ENCODE data around the gene FNIP2.
A peak's percentile ranks its signal among the peaks of the same experiment; 100 is the strongest.

FNIP2 gene

DNA sequence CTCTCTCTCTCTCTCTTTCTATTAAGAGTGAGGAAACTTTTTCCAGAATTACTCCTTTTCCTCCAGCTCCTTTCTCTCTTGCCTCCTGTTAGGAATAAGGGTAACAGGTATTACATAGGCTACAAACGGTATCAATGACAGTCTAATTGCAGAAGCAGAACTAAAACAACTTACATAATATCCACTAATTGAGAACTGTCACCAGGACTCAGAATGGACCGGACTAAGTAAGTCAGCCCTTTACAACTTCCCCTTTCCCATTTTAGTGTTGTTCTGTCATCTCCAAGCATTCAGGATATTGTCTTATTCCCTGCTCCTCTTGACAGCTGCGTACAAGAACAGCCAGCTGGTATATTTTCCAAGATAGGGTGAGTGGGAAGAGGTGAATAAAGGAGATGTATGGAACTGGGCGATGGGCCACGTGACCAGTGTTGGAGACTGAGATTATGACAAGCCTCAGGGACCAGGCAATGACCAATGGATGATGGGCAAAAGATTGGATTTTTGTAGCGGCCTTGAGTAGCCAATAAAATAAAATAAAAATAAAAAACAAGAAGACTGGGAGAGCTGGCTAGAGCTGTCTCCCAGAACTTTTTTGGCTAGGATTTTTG is 2.3 kb upstream of the FNIP2 start:
- Histone ChIP-seq H3K9me3 (ENCODE audit: control insufficient read depth, low read depth, low read length) (no peaks in the 10 kb centered on the region), H3K27me3 (ENCODE audit: control insufficient read depth, insufficient read depth, low read length) (peaks cover 26% of the 10 kb centered on the region), H3K4me1 (ENCODE audit: control insufficient read depth, low read depth, low read length) (peaks cover 5% of the 10 kb centered on the region), H3K4me3 (ENCODE audit: low read length) (no peak overlapping the region), H3K27ac (ENCODE audit: low read length) (no peak overlapping the region), H3K36me3 (ENCODE audit: control insufficient read depth, low read depth, low read length) (no peaks in the 10 kb centered on the region), H3K9ac (ENCODE audit: low read length) (no peak overlapping the region)

DNA sequence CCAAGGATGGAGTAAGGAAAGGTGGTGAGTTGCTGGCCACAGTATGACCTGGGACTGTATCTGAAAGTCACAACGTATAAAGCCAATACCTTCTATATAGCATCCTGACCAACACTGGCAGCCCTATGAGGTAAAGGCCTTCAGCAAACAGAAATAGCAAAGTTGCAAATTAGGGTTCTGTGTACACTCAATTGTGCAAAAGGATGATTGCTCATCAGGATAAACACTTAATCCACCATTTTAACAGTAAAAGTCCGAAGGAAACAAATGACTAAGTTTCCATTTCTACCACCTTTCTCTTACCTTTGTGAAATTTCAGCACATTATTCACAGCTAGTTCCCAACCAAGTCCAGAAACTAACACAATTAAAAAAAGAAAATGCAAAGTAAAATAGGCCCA is 1.4 kb upstream of the FNIP2 start:
- H3K27ac ChIP-seq (ENCODE audit: low read length): no peak overlapping the region
- H3K4me3 ChIP-seq (ENCODE audit: low read length): no peak overlapping the region
- peaks cover 5% of the 10 kb centered on the region for H3K4me1 ChIP-seq (ENCODE audit: control insufficient read depth, low read depth, low read length)
- H3K9me3 ChIP-seq (ENCODE audit: control insufficient read depth, low read depth, low read length): no peaks in the 10 kb centered on the region
- H3K36me3 ChIP-seq (ENCODE audit: control insufficient read depth, low read depth, low read length): no peaks in the 10 kb centered on the region
- H3K27me3 ChIP-seq (ENCODE audit: control insufficient read depth, insufficient read depth, low read length): peaks cover 26% of the 10 kb centered on the region
- no peak overlapping the region for H3K9ac ChIP-seq (ENCODE audit: low read length)

DNA sequence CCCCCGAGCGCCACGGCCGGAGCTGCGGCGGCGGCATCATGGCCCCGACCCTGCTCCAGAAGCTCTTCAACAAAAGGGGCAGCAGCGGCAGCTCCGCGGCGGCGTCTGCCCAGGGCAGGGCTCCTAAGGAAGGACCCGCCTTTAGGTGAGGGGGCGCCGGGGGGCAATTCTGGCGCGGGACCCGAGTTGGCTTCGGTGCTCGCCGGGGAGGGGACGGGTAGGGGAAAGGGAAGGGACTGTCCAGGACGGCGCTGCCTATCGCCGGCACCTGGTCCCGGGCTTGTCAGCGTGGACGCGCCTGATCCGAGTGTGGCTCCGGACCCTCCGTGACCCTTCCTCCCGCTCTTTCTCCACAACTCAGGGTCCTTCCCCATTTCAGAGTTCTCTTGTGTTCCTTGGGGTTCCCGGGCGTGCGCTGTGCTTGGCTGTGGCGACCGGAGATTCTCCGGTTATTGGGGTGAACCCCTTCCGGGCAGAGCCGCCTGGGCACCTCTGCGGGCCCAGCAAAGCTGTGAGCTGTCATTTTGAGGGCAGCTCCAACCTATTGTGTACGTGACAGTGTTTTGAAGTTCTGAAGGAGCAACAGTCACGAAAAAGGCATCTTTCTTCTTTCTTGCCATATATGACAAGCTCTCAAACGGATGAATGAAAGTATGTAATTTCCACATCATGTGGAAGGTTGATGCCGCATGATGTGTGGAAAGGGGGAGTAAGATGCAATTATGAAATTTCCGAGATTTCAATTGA is 522 bp downstream of the FNIP2 start:
- H3K27ac ChIP-seq (ENCODE audit: low read length): no peak overlapping the region
- peaks cover 26% of the 10 kb centered on the region for H3K27me3 ChIP-seq (ENCODE audit: control insufficient read depth, insufficient read depth, low read length)
- no peaks in the 10 kb centered on the region for H3K9me3 ChIP-seq (ENCODE audit: control insufficient read depth, low read depth, low read length)
- H3K4me1 ChIP-seq (ENCODE audit: control insufficient read depth, low read depth, low read length): peaks cover 5% of the 10 kb centered on the region
- no peaks in the 10 kb centered on the region for H3K36me3 ChIP-seq (ENCODE audit: control insufficient read depth, low read depth, low read length)
- H3K4me3 ChIP-seq (ENCODE audit: low read length): peak overlapping the region; percentile 82
- peak overlapping the region; percentile 54 for H3K9ac ChIP-seq (ENCODE audit: low read length)

DNA sequence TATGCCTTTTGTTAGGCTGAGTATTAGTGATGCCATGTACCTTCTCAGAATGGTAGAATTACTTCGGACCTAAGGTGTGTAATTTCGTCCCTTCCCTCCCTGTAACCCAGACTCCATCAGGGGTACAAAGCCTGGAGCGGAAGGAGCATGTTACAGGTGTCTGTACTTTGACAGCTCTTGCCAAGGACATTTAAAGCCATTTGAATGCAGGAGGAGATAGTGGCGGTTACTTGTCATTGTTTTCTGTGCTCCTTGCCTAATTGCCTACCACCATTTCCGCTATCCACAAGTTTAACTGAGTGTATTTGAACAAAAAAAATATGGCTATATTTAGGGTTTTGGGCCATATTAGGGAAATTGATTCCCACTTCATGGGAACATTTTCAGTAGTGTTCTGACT is 1.8 kb downstream of the FNIP2 start:
- H3K36me3 ChIP-seq (ENCODE audit: control insufficient read depth, low read depth, low read length): no peaks in the 10 kb centered on the region
- no peaks in the 10 kb centered on the region for H3K9me3 ChIP-seq (ENCODE audit: control insufficient read depth, low read depth, low read length)
- H3K9ac ChIP-seq (ENCODE audit: low read length): no peak overlapping the region
- H3K27me3 ChIP-seq (ENCODE audit: control insufficient read depth, insufficient read depth, low read length): peaks cover 26% of the 10 kb centered on the region
- peaks cover 5% of the 10 kb centered on the region for H3K4me1 ChIP-seq (ENCODE audit: control insufficient read depth, low read depth, low read length)
- H3K27ac ChIP-seq (ENCODE audit: low read length): no peak overlapping the region
- H3K4me3 ChIP-seq (ENCODE audit: low read length): no peak overlapping the region

DNA sequence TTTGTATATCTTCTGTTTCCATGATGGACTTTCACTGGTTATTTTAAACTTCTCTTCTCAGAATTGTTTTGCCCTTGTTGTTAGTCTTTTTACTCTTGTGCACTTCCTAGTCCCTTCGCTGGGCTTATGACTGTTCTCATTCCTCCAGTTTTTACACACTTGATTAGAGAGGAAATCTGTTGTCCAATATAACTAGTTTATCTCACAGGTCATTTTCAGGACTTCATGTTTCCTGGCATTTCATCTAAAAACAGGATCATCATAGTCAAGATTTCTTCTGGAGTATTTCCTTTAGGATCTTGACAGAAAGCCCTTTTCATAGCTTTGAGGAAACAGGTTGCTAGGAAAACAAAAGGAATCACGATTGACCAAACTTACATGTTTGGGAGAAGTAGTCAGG is 3.0 kb downstream of the FNIP2 start:
- Histone ChIP-seq H3K36me3 (ENCODE audit: control insufficient read depth, low read depth, low read length) (no peaks in the 10 kb centered on the region), H3K4me1 (ENCODE audit: control insufficient read depth, low read depth, low read length) (peaks cover 5% of the 10 kb centered on the region), H3K27me3 (ENCODE audit: control insufficient read depth, insufficient read depth, low read length) (peaks cover 26% of the 10 kb centered on the region)

DNA sequence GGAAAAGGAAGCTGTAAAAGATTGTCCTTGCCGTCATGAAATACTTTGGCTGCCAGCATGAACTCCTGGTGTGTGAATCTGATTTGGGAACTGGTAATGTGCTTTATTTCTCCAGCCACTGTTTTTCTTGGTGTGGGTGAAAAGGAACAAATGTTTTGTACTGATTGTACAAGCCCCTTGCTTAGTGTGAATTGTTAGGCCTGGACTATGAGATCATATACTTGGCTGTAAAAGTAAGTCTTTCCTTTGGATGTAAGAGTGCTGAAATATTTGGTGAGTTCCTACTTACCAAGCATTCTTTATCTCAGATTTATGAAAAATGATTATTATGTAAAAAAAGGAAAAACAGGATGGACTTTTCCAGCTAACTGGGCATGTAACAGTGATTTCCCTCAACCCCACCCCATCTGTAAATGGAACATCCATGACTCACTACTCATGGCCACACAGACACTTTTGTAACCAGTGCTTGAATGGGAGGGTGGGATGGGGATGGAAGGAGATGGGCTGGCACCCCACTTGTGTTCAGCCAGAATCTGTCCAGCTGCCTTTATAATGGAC is 6.3 kb downstream of the FNIP2 start:
- Histone ChIP-seq H3K9ac (ENCODE audit: low read length) (no peak overlapping the region), H3K36me3 (ENCODE audit: control insufficient read depth, low read depth, low read length) (no peaks in the 10 kb centered on the region), H3K27ac (ENCODE audit: low read length) (no peak overlapping the region), H3K27me3 (ENCODE audit: control insufficient read depth, insufficient read depth, low read length) (peaks cover 6% of the 10 kb centered on the region), H3K4me3 (ENCODE audit: low read length) (no peak overlapping the region), H3K4me1 (ENCODE audit: control insufficient read depth, low read depth, low read length) (peaks cover 5% of the 10 kb centered on the region), H3K9me3 (ENCODE audit: control insufficient read depth, low read depth, low read length) (no peaks in the 10 kb centered on the region)

More for the DNA sequence above, 3.0 kb downstream of the FNIP2 start:
- H3K9ac ChIP-seq (ENCODE audit: low read length): no peak overlapping the region
- H3K9me3 ChIP-seq (ENCODE audit: control insufficient read depth, low read depth, low read length): no peaks in the 10 kb centered on the region
- H3K27ac ChIP-seq (ENCODE audit: low read length): no peak overlapping the region
- no peak overlapping the region for H3K4me3 ChIP-seq (ENCODE audit: low read length)

DNA sequence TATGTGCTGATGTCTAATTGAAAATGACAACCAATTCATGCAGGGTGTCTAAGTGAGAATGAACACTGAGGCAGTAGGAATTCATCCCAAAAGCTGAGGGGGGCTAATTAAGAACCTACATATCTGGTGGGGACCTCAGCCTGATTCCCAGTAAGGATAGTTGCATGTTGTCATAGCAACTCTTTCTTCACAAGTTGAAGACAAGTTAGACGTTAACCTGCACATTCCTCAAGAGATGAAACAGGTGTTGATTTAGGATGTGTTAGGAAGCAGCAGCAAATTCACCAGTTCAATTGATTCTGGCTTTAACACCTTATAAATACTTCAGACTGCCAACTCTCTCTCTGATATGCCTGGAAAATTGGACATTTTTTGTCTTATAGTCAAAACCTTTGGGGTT is 7.3 kb downstream of the FNIP2 start:
- Histone ChIP-seq H3K9ac (ENCODE audit: low read length) (no peak overlapping the region), H3K27ac (ENCODE audit: low read length) (no peak overlapping the region), H3K4me3 (ENCODE audit: low read length) (no peak overlapping the region), H3K36me3 (ENCODE audit: control insufficient read depth, low read depth, low read length) (no peaks in the 10 kb centered on the region), H3K4me1 (ENCODE audit: control insufficient read depth, low read depth, low read length) (peaks cover 5% of the 10 kb centered on the region), H3K27me3 (ENCODE audit: control insufficient read depth, insufficient read depth, low read length) (no peaks in the 10 kb centered on the region), H3K9me3 (ENCODE audit: control insufficient read depth, low read depth, low read length) (no peaks in the 10 kb centered on the region)

DNA sequence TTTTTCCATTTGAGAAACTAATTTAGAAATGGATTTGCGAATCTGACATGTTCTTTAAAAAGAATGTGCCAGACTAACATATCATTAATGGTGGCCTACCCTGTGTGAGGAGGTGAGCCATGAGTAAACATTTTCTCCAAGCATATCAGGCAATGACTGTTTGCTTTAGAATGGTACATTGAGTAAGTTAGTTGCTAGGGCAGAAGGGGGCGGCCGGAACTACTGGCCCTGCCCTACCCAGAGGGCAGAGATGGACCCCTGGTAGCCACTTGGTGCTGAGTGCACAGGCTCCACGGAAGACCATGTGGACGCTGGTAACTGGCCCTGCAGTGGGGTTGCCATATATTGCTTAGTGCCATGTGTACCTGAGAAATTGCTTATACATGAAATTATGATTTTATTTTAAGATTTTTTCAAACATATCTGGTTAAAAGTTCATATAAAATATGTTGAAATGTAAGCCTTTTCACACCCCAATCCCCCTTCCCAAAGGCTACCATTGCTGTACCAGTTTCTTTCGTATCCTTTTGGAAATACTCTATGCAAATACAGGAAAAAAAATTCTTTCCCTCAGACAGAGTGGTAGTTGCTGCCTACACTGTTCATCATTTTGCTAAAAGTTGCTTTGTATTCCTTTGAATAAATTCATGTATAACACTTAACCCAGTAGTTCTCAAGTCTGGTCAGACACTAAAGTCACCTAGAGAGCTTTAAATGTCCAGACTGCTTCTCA is 8.8 kb downstream of the FNIP2 start:
- H3K27me3 ChIP-seq (ENCODE audit: control insufficient read depth, insufficient read depth, low read length): no peaks in the 10 kb centered on the region
- no peaks in the 10 kb centered on the region for H3K36me3 ChIP-seq (ENCODE audit: control insufficient read depth, low read depth, low read length)
- no peak overlapping the region for H3K27ac ChIP-seq (ENCODE audit: low read length)
- no peaks in the 10 kb centered on the region for H3K9me3 ChIP-seq (ENCODE audit: control insufficient read depth, low read depth, low read length)
- H3K9ac ChIP-seq (ENCODE audit: low read length): no peak overlapping the region
- H3K4me1 ChIP-seq (ENCODE audit: control insufficient read depth, low read depth, low read length): peaks cover 5% of the 10 kb centered on the region
- no peak overlapping the region for H3K4me3 ChIP-seq (ENCODE audit: low read length)

DNA sequence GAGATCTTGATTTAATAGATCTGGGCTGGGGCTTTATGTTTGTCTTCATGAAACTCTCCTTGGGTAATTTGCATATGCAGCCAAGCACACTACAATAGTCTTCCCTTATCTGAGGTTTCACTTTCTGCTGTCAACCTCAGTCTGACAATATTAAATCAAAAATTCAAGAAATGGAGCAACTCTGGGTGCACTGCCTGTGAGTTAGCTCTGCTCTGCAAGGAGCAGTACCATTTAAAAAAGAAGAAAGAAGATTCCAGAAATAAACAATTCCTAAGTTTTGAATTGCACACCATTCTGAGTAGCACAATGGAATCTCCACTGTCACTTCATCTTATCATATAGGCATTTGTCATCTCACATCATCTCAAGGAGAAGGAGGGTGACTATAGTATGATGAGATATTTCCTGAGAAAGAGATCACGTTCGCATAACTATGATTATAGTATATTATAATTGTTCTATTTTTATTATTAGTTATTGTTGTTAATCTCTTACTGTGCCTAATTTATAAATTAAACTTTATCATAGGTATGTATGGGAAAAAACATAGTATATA is 9.4 kb downstream of the FNIP2 start:
- H3K4me1 ChIP-seq (ENCODE audit: control insufficient read depth, low read depth, low read length): peaks cover 5% of the 10 kb centered on the region

DNA sequence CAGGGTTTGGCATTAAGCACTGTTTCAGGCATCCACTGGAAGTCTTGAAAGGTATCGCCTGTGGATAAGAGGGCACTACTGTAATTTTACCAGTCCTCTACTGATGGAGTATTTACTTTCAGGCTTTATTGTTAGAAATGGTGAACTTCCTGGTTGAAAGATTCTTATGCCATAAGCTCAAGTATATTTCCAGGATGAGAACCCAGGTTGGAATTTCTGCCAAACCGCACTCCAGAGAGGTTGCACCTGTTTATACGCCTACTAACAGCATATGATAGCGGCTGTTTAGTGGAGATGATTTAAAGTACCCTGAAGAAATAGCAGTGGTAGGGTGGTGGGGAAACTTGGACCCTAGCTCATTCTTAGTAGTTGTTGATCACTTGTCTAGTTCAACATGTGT is 9.9 kb downstream of the FNIP2 start:
- Histone ChIP-seq H3K4me1 (ENCODE audit: control insufficient read depth, low read depth, low read length) (peaks cover 5% of the 10 kb centered on the region), H3K27ac (ENCODE audit: low read length) (no peak overlapping the region), H3K4me3 (ENCODE audit: low read length) (no peak overlapping the region), H3K36me3 (ENCODE audit: control insufficient read depth, low read depth, low read length) (no peaks in the 10 kb centered on the region), H3K27me3 (ENCODE audit: control insufficient read depth, insufficient read depth, low read length) (no peaks in the 10 kb centered on the region), H3K9ac (ENCODE audit: low read length) (no peak overlapping the region), H3K9me3 (ENCODE audit: control insufficient read depth, low read depth, low read length) (no peaks in the 10 kb centered on the region)

More for the DNA sequence above, 9.4 kb downstream of the FNIP2 start:
- no peaks in the 10 kb centered on the region for H3K27me3 ChIP-seq (ENCODE audit: control insufficient read depth, insufficient read depth, low read length)
- H3K9ac ChIP-seq (ENCODE audit: low read length): no peak overlapping the region
- no peaks in the 10 kb centered on the region for H3K36me3 ChIP-seq (ENCODE audit: control insufficient read depth, low read depth, low read length)
- no peak overlapping the region for H3K27ac ChIP-seq (ENCODE audit: low read length)
- H3K4me3 ChIP-seq (ENCODE audit: low read length): no peak overlapping the region
- H3K9me3 ChIP-seq (ENCODE audit: control insufficient read depth, low read depth, low read length): no peaks in the 10 kb centered on the region

DNA sequence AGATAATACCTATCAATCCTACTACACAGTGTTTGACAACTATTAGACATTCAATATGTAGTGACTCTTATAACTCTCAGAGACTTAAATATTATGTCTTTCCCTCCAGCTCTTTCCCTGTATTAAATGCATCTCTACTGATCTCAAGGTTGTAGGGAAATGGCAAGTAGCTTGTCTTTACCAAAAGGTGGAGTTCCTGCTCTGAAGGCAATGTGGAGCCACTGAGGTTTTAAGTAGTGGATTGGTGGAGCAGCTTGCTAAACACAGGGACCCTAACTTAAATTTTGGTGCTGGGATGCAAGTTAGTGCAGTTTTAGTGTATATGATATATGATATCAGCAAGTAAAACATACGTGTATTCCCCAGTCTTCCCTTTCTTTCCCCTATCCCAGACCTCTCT is 13.1 kb downstream of the FNIP2 start:
- no peaks in the 10 kb centered on the region for H3K9me3 ChIP-seq (ENCODE audit: control insufficient read depth, low read depth, low read length)
- no peak overlapping the region for H3K27ac ChIP-seq (ENCODE audit: low read length)
- H3K4me1 ChIP-seq (ENCODE audit: control insufficient read depth, low read depth, low read length): peaks cover 5% of the 10 kb centered on the region
- H3K27me3 ChIP-seq (ENCODE audit: control insufficient read depth, insufficient read depth, low read length): no peaks in the 10 kb centered on the region
- H3K36me3 ChIP-seq (ENCODE audit: control insufficient read depth, low read depth, low read length): no peaks in the 10 kb centered on the region
- H3K9ac ChIP-seq (ENCODE audit: low read length): no peak overlapping the region
- no peak overlapping the region for H3K4me3 ChIP-seq (ENCODE audit: low read length)

Data from iPS-18a (cell line).